ENCODE results near the gene SBF2.

DNA sequence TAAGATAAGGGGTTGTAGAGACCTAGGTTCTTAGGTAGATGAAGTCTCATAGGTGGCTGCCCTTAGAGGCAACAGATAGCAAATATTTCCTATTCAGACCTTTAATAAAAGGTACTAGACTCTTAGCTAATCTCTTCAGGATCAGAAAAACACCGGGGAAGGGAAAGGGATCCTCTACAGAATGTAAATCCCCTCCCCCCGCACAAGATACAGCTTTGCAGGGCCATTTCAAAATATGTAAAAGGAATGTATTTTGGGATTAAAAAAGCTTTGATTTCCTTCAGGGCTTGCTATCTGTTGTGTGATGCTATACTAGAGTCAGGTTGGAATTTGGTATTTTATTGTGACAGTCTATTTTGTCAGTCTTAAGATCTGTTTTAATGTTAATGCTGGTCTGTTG is 517.0 kb downstream of the SBF2 start:
- TF ChIP-seq POLR2A (IDR thresholded peaks at IDR 0.05) (no peak), CTCF (IDR thresholded peaks at IDR 0.05) (no peak), POLR2AphosphoS5 (IDR thresholded peaks at IDR 0.05) (no peak)
